HepG2 (cell line): Measurements from ENCODE around the gene LBR. TPM values are rescaled to one million over a fixed set of nuclear protein-coding genes. Genes with fewer than 3 reads are reported as not detected.

Experiments
- E2F2 ChIP-seq: sonication (generic); formaldehyde crosslinking; IDR thresholded peaks from 2 replicates; pipeline ENCODE4 v1.4.0; 2020; ENCODE audit warnings: missing genetic modification reagents, borderline replicate concordance
- ELF4 ChIP-seq: sonication (generic); formaldehyde crosslinking; IDR thresholded peaks from 2 replicates; pipeline ENCODE4 v1.5.0; 2020; ENCODE audit warnings: missing genetic modification reagents, mild to moderate bottlenecking, moderate library complexity, borderline replicate concordance
- EP300 ChIP-seq, 3 experiments: sonication (generic) in 1 of 3; formaldehyde crosslinking in 1 of 3; IDR thresholded peaks; 2 replicates each; pipeline versions ENCODE4 v1.5.1 to v1.6.1; 2011 to 2020; ENCODE audit warnings: low read depth in 2 of 3, low read length in 2 of 3, borderline replicate concordance in 1 of 3, improper control_type of control experiment in 1 of 3, mild to moderate bottlenecking in 1 of 3, missing genetic modification reagents in 1 of 3, moderate library complexity in 1 of 3
- GABPA ChIP-seq, 2 experiments: IDR thresholded peaks; 2 replicates each; pipeline ENCODE4 v1.6.1; 2011 to 2016; ENCODE audit warnings: low read depth in 2 of 2, low read length in 1 of 2, missing biosample characterization in 1 of 2, missing genetic modification characterization in 1 of 2
- GATAD1 ChIP-seq: IDR thresholded peaks from 2 replicates; pipeline ENCODE4 v1.6.1; 2016; ENCODE audit warnings: missing genetic modification reagents, missing compliant biosample characterization
- HOMEZ ChIP-seq: IDR thresholded peaks from 2 replicates; pipeline ENCODE4 v1.6.1; 2016; ENCODE audit warnings: low read depth
- IRF1 ChIP-seq: sonication (generic); formaldehyde crosslinking; IDR thresholded peaks from 2 replicates; pipeline ENCODE4 v1.4.0; 2020; ENCODE audit warnings: low read depth, mild to moderate bottlenecking, missing genetic modification reagents
- KMT2A ChIP-seq: sonication (generic); formaldehyde crosslinking; IDR thresholded peaks from 2 replicates; pipeline ENCODE4 v1.4.0; 2020; ENCODE audit warnings: missing genetic modification reagents
- MEIS2 ChIP-seq: sonication (generic); formaldehyde crosslinking; IDR thresholded peaks from 2 replicates; pipeline ENCODE4 v1.9.0; 2021; ENCODE audit warnings: mild to moderate bottlenecking, missing genetic modification reagents
- MIXL1 ChIP-seq: IDR thresholded peaks from 2 replicates; pipeline ENCODE4 v1.6.1; 2016
- PAXIP1 ChIP-seq: sonication (generic); formaldehyde crosslinking; conservative IDR thresholded peaks from 2 replicates; pipeline ENCODE4 v1.4.0; 2020; ENCODE audit warnings: mild to moderate bottlenecking, missing genetic modification reagents, moderate library complexity
- PTBP1 ChIP-seq: fragments of 200-400 bp; formaldehyde crosslinking; IDR thresholded peaks from 2 replicates; pipeline ENCODE4 v1.6.1; 2018; ENCODE audit warnings: low read length, low read depth; ENCODE audit not compliant: poor library complexity, severe bottlenecking
- RARA ChIP-seq: IDR thresholded peaks from 2 replicates; pipeline ENCODE4 v1.6.1; 2016; ENCODE audit warnings: missing genetic modification reagents, missing compliant biosample characterization
- RELA ChIP-seq: sonication (generic); formaldehyde crosslinking; IDR thresholded peaks from 2 replicates; pipeline ENCODE4 v1.4.0; 2020; ENCODE audit warnings: missing genetic modification reagents
- RFXAP ChIP-seq: sonication (generic); formaldehyde crosslinking; IDR thresholded peaks from 2 replicates; pipeline ENCODE4 v1.4.0; 2020; ENCODE audit warnings: missing genetic modification reagents, borderline replicate concordance
- SOX13 ChIP-seq, 3 experiments: fragments of 450-650 bp in 1 of 3; sonication (generic) in 1 of 3; formaldehyde crosslinking in 1 of 3; IDR thresholded peaks in 2 of 3; conservative IDR thresholded peaks in 1 of 3; 2 replicates each; pipeline versions ENCODE4 v1.5.0 to v1.6.1; 2016 to 2020; ENCODE audit warnings: antibody characterized with exemption in 1 of 3, mild to moderate bottlenecking in 1 of 3, missing compliant biosample characterization in 1 of 3, missing genetic modification reagents in 1 of 3, moderate library complexity in 1 of 3
- THAP7 ChIP-seq: sonication (generic); formaldehyde crosslinking; IDR thresholded peaks from 2 replicates; pipeline ENCODE4 v1.8.1; 2023; ENCODE audit warnings: mild to moderate bottlenecking, missing genetic modification reagents
- ZNF292 ChIP-seq: sonication (generic); formaldehyde crosslinking; IDR thresholded peaks from 2 replicates; pipeline ENCODE4 v1.8.1; 2022; ENCODE audit warnings: mild to moderate bottlenecking, low read depth, missing genetic modification reagents, borderline replicate concordance
- ZNF576 ChIP-seq: sonication (generic); formaldehyde crosslinking; IDR thresholded peaks from 2 replicates; pipeline ENCODE4 v1.4.0; 2020; ENCODE audit warnings: mild to moderate bottlenecking, missing genetic modification reagents
- polyA plus RNA-seq, 8 experiments: library from polyadenylated mRNA; depleted of rRNA in 3 of 8; stranded (reverse) in 7 of 8; unstranded in 1 of 8; fragments of >200 nt; fragmentation: Illumina TruSeq in 4 of 8; extraction: Trizol in 4 of 8; gene quantifications; 2 replicates each; pipeline versions ENCODE4 v1.2.1 to v1.2.3, GENCODE V29; 2011 to 2016; ENCODE audit warnings: low read depth in 4 of 8, missing spikeins in 1 of 8, mixed read lengths in 1 of 8; ENCODE audit not compliant: insufficient read depth in 1 of 8
- total RNA-seq, 5 experiments: library from RNA; depleted of rRNA; stranded (reverse); fragments of >200 nt; fragmentation: Illumina TruSeq; extraction: Trizol; gene quantifications; 2 replicates each; pipeline ENCODE4 v1.2.3, GENCODE V29; 2016; ENCODE audit warnings: low read depth in 1 of 5

LBR gene
- total and polyA plus RNA-seq, 2 of the 13 experiments (the other 11 are each of a cell fraction or from before 2014, with no cell fraction given): 38.9 to 76.7 TPM

GRCh38 chr1:225450491-225451191 is 22.8 kb upstream of the LBR start (continued):
- TF ChIP-seq IRF1 (CRISPR knock-in tag) (no peak), E2F2 (CRISPR knock-in tag) (no peak), PAXIP1 (CRISPR knock-in tag) (peak; percentile 56), THAP7 (no peak), ELF4 (0 out of 2 replicates have a peak, but pooled peaks have one; percentile 45), ZNF292 (CRISPR knock-in tag) (peak; percentile 88), KMT2A (CRISPR knock-in tag) (no peak), PTBP1 (no peak), MIXL1 (CRISPR knock-in tag) (peak; percentile 43; the same call in 1 of the 2 replicates), HOMEZ (0 out of 2 replicates have a peak, but pooled peaks have one; percentile 14), ZNF576 (CRISPR knock-in tag) (no peak), MEIS2 (CRISPR knock-in tag) (peak; percentile 85; the same call in 1 of the 2 replicates), GATAD1 (CRISPR knock-in tag) (0 out of 2 replicates have a peak, but pooled peaks have one; percentile 24), GABPA (IDR thresholded peaks at IDR 0.05; ENCODE audit: low read depth, low read length) (no peak), GABPA (CRISPR knock-in tag; IDR thresholded peaks at IDR 0.05; ENCODE audit: low read depth) (peak; percentile 61), EP300 (IDR thresholded peaks at IDR 0.05; ENCODE audit: low read depth in 2 of 2, low read length in 2 of 2) (peak in 1 of 2 experiments; percentile 19; a peak in 1 of 4 replicates), EP300 (CRISPR knock-in tag; IDR thresholded peaks at IDR 0.05; ENCODE audit: borderline replicate concordance) (no peak), RELA (CRISPR knock-in tag) (no peak), RARA (CRISPR knock-in tag) (peak; percentile 88), SOX13 (IDR thresholded peaks at IDR 0.05) (no peak), SOX13 (CRISPR knock-in tag; conservative IDR thresholded peaks at IDR 0.05 in 1 of 2, IDR thresholded peaks at IDR 0.05 in 1 of 2) (peak in 1 of 2 experiments; percentile 79; a peak in 2 of 4 replicates), RFXAP (CRISPR knock-in tag) (no peak)
